Fibroblast of mammary gland (primary cell): ENCODE results near the gene WNT8B.
A peak's percentile ranks its signal among the peaks of the same experiment; 100 is the strongest.

Experiments used
- DNase-seq: peaks from one replicate; pipeline ENCODE4 v3.0.0-alpha.2; 2010; ENCODE audit warnings: low read depth
- H3K4me3 ChIP-seq: 2 replicates; pipeline ENCODE4 v1.5.1; 2011; ENCODE audit warnings: low read depth, mild to moderate bottlenecking, low read length, moderate library complexity; ENCODE audit not compliant: control insufficient read depth
- TF ChIP-seq, protein P1 (sequence below): conservative IDR thresholded peaks from 2 replicates; pipeline ENCODE4 v1.5.1; 2011; ENCODE audit warnings: low read depth, low read length, inconsistent platforms; ENCODE audit not compliant: control insufficient read depth, insufficient read depth

Gene WNT8B

DNA sequence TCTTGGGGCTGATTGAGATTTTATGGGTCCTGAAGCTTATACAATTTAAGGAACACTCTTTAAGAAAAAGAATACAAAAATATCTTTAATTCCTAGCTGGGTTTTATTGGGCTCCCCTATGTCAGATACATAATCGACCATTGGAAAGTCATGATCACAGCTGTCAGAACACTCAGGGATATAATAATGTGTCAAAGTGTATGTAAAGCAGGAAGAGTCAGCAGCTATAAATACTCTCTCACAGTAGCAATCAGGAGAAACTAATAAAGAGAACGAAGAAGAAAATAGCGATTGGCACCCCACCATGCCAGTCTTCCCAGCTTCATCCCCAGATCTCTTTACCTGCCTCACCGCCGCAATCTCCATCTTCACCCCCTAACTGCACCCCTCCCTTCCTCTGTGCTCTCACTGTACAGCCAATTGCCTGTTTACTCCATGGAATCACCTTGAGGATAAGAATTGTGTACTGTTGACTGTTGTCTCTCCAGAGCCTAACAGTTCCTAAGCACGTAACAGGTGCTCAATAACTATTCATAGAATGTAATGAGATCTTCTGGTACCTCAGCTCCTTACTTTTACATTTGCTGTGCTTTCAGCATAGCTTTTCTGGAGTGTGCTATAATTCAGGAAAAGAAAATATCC is 24.0 kb upstream of the WNT8B start:
- DNase-seq, result no peak
- no peak overlapping the region for H3K4me3 ChIP-seq
- TF ChIP-seq, protein P1, sequence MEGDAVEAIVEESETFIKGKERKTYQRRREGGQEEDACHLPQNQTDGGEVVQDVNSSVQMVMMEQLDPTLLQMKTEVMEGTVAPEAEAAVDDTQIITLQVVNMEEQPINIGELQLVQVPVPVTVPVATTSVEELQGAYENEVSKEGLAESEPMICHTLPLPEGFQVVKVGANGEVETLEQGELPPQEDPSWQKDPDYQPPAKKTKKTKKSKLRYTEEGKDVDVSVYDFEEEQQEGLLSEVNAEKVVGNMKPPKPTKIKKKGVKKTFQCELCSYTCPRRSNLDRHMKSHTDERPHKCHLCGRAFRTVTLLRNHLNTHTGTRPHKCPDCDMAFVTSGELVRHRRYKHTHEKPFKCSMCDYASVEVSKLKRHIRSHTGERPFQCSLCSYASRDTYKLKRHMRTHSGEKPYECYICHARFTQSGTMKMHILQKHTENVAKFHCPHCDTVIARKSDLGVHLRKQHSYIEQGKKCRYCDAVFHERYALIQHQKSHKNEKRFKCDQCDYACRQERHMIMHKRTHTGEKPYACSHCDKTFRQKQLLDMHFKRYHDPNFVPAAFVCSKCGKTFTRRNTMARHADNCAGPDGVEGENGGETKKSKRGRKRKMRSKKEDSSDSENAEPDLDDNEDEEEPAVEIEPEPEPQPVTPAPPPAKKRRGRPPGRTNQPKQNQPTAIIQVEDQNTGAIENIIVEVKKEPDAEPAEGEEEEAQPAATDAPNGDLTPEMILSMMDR, result no peak

DNA sequence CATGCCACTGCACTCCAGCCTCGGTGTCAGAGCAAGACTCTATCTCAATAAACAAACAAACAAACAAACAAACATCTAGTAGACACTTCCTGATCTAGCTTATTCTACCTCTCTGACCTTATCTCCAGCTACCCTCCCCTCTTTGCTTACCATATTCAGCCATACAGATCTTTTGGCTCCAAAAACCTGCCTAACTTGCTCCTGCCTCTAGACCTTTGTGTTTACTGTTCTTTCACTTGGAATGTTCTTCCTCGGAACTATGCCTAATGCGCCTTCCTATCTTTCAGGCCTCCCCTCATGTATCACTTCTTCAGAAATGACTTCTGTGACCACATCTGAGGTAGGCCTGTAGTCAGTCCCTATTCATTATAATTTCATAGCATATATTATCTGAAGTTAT is 20.3 kb upstream of the WNT8B start:
- no peak overlapping the region for H3K4me3 ChIP-seq
- DNase-seq, result no peak
- TF ChIP-seq, protein P1, result no peak

DNA sequence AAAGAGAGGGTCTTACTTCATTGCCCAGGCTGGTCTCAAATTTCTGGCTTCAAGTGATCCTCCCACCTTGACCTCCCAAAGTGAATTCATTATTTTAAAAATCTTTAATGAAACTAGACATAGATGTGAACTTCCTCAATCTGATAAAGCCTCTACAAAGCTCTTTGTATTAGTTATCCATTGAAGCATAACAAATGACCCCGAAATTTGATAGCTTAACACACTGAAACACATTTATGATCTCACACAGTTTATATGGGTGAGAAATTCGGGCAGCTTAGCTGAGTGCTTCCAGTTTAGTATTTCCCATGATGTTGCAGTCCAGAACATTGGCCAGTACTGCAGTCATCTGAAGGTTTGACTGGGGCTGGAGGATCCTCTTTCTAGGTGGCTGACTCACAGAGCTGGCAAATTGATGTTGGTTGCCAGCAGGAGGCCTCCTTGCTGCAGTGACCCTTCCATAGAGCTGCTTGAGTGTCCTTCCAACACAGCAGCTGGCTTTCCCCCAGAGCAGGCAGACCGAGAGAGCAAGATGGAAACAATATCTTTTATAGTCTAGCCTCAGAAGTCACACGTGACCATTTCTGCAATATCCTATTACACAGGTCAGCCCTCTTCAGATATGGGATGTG is 16.6 kb upstream of the WNT8B start:
- TF ChIP-seq, protein P1, result no peak
- H3K4me3 ChIP-seq, result no peak overlapping the region
- DNase-seq, result peak; percentile 8

DNA sequence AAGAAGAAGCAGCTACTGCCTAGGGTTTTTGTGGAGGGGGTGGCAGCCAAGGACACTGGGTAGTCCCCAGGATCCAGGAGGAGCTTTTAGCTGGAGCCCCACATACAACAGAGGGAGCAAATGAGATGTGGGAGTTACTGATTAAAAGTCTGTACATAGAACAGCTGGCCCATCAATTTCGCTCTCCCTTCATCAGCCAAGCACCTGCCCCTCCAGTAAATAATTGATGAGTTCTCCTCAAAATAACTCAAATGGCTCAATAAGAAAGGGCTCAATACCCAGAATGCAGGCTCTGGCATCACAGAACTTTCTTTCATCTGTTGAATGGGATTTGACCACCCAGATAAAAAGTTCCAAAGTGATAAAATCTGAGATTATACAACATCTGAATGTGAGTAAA is 15.1 kb upstream of the WNT8B start:
- DNase-seq, result no peak
- TF ChIP-seq, protein P1, result no peak
- no peak overlapping the region for H3K4me3 ChIP-seq

DNA sequence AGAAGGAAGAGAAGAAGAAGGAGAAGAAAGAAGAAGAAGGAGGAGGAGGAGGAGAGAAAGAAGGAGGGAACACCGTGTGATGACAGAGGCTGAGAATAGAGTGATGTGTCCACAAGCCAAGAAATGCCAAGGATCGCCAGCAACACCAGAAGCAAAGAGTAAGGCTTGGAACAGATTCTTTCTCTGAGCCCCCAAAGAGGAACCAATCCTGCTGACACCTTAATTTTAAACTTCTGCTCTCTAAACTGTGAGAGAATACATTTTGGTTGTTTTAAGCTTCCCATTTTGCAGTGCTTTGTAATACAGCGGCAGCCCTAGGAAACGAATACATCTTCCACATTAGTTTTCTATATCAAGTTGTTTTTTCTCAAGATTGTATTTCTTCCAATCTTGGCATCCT is 13.9 kb upstream of the WNT8B start:
- TF ChIP-seq, protein P1, result no peak
- H3K4me3 ChIP-seq, result no peak overlapping the region
- DNase-seq, result no peak

DNA sequence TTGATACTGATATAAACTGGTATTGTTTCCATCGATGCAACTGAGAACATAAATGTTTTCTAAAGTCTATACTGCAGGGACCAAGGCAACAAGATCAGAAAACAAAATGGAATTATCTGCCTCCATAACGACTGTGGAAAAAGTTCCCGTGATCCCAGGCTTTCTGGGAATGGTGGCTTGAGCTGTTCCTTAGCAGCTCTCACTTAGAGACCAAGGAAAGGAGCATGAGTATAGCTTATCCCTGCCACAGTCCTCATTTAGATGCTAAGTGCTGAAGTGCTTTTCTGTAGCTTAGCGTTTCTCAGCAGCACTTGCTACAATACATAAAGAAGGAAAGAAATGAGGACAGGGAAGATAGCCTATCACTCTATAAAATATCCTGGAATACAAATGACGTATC is 5.5 kb downstream of the WNT8B start:
- no peak overlapping the region for H3K4me3 ChIP-seq
- TF ChIP-seq, protein P1, result no peak
- no peak for DNase-seq

DNA sequence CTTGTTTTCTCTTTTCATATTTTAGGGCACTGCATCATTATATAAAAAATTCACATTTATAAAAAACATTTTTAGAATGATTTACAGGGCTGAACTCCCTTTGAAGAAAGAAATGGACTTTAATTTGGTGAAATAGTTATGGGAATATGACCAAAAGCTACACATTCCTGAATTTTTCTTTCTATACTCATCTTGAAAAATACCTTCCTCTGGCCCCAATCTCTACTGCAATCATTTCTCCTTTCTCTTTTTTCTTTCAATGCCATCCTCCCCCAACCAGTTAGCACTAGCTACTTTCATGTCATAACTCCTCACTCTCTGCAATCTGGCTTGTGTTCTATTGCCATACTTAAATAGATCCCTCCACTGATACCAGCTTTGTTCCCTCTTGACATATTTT is 6.2 kb downstream of the WNT8B start:
- H3K4me3 ChIP-seq, result no peak overlapping the region
- TF ChIP-seq, protein P1, result no peak
- no peak for DNase-seq
